Measurements from ENCODE around the gene ALAS2. TPM values are rescaled to one million over a fixed set of nuclear protein-coding genes. Genes with fewer than 3 reads are reported as not detected.

Gene ALAS2
- total RNA-seq, 1 donor: not detected

GRCh38 chrX:55041514-55041913, 10.7 kb upstream of the ALAS2 start:
- TF ChIP-seq CTCF (IDR thresholded peaks at IDR 0.05; ENCODE audit: insufficient read depth, low read length): no peak
- H3K4me3 ChIP-seq (ENCODE audit: low read depth, low read length): no peak overlapping the region
- DNase-seq (ENCODE audit: low read depth): no peak

DNA sequence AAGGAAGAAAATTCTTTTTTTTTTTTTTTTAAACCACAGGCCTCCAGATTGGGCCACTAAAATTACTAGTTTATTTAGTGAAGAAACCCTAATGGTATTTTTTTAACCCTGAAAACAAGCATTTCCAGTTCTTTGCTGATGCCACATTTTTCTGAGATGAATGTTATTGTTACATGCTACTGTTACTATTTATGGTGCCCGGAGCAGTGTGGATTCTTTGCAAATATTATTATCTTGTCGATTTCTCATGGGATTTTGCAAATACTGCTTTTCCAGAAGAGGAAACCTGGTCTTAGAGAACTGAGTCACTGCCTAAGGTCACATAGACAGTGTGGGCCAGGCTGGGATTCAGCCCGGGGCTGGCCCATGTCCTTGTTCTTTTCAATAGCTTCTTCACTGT, 8.7 kb upstream of the ALAS2 start:
- H3K4me3 ChIP-seq (ENCODE audit: low read depth, low read length): no peak overlapping the region
- no peak for TF ChIP-seq CTCF (IDR thresholded peaks at IDR 0.05; ENCODE audit: insufficient read depth, low read length)
- no peak for DNase-seq (ENCODE audit: low read depth)

DNA sequence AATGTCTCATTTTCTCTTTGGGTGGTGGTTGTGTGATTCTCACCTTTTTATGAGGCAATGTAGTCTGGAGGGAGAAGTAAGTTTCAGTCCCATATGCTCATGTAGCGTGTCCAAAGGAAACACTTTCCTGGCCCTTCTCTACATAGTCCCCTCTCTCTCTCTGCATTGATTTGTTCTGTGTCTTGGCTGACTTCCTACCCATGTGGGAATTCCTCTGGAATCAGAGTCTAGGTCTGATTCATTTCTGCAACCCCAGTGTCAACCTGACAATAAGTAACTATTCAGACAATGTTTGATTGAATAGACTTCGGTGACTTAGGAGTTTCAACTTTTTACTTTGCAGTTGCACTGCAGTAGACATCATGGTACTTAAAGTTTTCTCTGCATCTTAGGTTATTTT, 2.7 kb upstream of the ALAS2 start:
- H3K4me3 ChIP-seq (ENCODE audit: low read depth, low read length): no peak overlapping the region
- TF ChIP-seq CTCF (IDR thresholded peaks at IDR 0.05; ENCODE audit: insufficient read depth, low read length): no peak
- DNase-seq (ENCODE audit: low read depth): no peak

GRCh38 chrX:55029291-55029690, 1.5 kb downstream of the ALAS2 start:
- H3K4me3 ChIP-seq (ENCODE audit: low read depth, low read length): no peak overlapping the region
- no peak for DNase-seq (ENCODE audit: low read depth)
- TF ChIP-seq CTCF (IDR thresholded peaks at IDR 0.05; ENCODE audit: insufficient read depth, low read length): no peak

DNA sequence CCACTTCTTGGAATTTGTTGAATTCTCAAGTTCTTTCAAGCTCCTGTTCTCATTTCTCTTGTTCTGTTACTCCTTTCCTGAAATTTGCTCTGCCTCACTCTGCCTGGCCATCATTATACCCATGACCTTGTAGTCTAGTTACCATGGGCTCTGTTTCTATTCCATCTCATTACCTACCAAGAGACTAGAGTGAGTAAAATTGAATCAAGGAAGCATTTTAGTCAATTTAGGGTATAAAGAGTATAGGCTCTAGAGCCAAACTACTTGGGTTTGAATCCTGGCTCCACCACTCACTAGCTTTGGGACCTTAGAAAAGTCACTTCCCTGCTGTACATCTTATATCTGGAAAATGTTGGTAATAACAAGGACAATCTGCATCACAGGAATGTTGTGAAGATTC, 2.2 kb downstream of the ALAS2 start:
- no peak overlapping the region for H3K4me3 ChIP-seq (ENCODE audit: low read depth, low read length)
- TF ChIP-seq CTCF (IDR thresholded peaks at IDR 0.05; ENCODE audit: insufficient read depth, low read length): no peak
- DNase-seq (ENCODE audit: low read depth): no peak

DNA sequence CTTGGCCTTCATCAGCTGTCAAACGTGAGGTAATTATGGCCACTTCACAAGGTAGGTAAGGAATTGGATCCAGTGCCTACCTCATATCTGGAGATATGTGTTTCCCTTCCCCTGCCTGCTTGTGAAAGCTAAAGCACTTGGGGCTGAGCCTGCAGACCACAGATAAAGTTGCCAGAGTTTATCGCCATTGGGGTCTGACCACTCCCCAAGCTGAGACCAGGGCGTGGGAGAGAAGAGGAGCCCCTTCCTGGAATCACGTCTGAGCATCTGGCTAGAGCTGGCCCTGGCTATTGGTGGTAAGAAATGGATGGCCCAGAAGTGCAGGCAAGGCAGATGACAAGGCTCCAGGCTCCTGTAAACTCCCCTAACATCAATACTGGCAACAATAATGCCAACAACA, 2.7 kb downstream of the ALAS2 start:
- no peak for TF ChIP-seq CTCF (IDR thresholded peaks at IDR 0.05; ENCODE audit: insufficient read depth, low read length)
- no peak overlapping the region for H3K4me3 ChIP-seq (ENCODE audit: low read depth, low read length)
- no peak for DNase-seq (ENCODE audit: low read depth)

DNA sequence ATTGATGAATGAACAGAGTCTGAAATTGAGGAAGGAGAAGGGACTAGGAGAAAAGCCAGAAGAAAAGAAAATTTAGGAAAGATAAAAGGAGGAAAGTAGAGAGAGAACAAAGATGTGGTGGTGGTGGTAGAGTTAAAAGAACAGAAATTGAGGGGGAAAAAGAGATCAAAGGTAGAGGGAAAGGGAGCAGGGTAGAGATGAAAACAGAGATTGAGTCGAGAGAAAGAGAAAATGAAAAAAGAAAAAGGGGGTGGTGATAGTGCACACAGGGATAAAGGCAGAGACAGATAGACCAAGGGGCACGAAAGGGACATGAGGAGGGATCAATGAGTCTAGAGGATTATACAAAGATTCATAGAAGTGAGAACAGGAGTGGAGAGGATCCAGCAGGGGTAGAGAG, 3.9 kb downstream of the ALAS2 start:
- H3K4me3 ChIP-seq (ENCODE audit: low read depth, low read length): no peak overlapping the region
- TF ChIP-seq CTCF (IDR thresholded peaks at IDR 0.05; ENCODE audit: insufficient read depth, low read length): no peak
- no peak for DNase-seq (ENCODE audit: low read depth)
